ENCODE results near the gene AS3MT.

AS3MT gene

GRCh38 chr10:102822222-102822621 is 47.0 kb upstream of the AS3MT start (continued):
- no peak for TF ChIP-seq ZNF747 (tag by site-specific recombination; IDR thresholded peaks at IDR 0.05)
- TF ChIP-seq, protein P1, sequence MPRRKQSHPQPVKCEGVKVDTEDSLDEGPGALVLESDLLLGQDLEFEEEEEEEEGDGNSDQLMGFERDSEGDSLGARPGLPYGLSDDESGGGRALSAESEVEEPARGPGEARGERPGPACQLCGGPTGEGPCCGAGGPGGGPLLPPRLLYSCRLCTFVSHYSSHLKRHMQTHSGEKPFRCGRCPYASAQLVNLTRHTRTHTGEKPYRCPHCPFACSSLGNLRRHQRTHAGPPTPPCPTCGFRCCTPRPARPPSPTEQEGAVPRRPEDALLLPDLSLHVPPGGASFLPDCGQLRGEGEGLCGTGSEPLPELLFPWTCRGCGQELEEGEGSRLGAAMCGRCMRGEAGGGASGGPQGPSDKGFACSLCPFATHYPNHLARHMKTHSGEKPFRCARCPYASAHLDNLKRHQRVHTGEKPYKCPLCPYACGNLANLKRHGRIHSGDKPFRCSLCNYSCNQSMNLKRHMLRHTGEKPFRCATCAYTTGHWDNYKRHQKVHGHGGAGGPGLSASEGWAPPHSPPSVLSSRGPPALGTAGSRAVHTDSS (tag by site-specific recombination; IDR thresholded peaks at IDR 0.05): no peak

GRCh38 chr10:102824664-102825063 is 44.6 kb upstream of the AS3MT start:
- Histone ChIP-seq H3K9me3 (ENCODE audit: control insufficient read depth, insufficient read depth, low read depth, low read length) (no peaks in the 10 kb centered on the region), H3K36me3 (ENCODE audit: control insufficient read depth in 2 of 2, insufficient read depth in 1 of 2, low read length in 2 of 2) (no peaks in the 10 kb centered on the region), H3K4me1 (ENCODE audit: control insufficient read depth, insufficient read depth, low read length) (no peaks in the 10 kb centered on the region), H3K27ac (ENCODE audit: extremely low read depth, low read depth, low read length) (no peak overlapping the region), H3K4me3 (ENCODE audit: low read depth, low read length) (no peak overlapping the region)
- POLR2A ChIA-PET: no interaction called here
- TF ChIP-seq ZSCAN4 (tag by site-specific recombination; IDR thresholded peaks at IDR 0.05): no peak
- no peak for TF ChIP-seq ZNF585B (tag by site-specific recombination; IDR thresholded peaks at IDR 0.05)
- no peak for TF ChIP-seq ZNF354C (tag by site-specific recombination; IDR thresholded peaks at IDR 0.05; ENCODE audit: borderline replicate concordance, low read depth)
- no peak for TF ChIP-seq ZNF768 (tag by site-specific recombination; IDR thresholded peaks at IDR 0.05)
- TF ChIP-seq TRIM28 (IDR thresholded peaks at IDR 0.05; ENCODE audit: borderline replicate concordance, low read length): no peak; the same call in 1 of the 2 replicates
- TF ChIP-seq ZNF202 (tag by site-specific recombination; IDR thresholded peaks at IDR 0.05; ENCODE audit: borderline replicate concordance): no peak
- TF ChIP-seq GLI4 (tag by site-specific recombination; IDR thresholded peaks at IDR 0.05): no peak
- TF ChIP-seq, protein P2, sequence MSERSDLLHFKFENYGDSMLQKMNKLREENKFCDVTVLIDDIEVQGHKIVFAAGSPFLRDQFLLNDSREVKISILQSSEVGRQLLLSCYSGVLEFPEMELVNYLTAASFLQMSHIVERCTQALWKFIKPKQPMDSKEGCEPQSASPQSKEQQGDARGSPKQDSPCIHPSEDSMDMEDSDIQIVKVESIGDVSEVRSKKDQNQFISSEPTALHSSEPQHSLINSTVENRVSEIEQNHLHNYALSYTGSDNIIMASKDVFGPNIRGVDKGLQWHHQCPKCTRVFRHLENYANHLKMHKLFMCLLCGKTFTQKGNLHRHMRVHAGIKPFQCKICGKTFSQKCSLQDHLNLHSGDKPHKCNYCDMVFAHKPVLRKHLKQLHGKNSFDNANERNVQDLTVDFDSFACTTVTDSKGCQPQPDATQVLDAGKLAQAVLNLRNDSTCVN (tag by site-specific recombination; optimal IDR thresholded peaks at IDR 0.05): no peak
- TF ChIP-seq MYNN (tag by site-specific recombination; IDR thresholded peaks at IDR 0.05; ENCODE audit: borderline replicate concordance): no peak
- TF ChIP-seq, protein P3, sequence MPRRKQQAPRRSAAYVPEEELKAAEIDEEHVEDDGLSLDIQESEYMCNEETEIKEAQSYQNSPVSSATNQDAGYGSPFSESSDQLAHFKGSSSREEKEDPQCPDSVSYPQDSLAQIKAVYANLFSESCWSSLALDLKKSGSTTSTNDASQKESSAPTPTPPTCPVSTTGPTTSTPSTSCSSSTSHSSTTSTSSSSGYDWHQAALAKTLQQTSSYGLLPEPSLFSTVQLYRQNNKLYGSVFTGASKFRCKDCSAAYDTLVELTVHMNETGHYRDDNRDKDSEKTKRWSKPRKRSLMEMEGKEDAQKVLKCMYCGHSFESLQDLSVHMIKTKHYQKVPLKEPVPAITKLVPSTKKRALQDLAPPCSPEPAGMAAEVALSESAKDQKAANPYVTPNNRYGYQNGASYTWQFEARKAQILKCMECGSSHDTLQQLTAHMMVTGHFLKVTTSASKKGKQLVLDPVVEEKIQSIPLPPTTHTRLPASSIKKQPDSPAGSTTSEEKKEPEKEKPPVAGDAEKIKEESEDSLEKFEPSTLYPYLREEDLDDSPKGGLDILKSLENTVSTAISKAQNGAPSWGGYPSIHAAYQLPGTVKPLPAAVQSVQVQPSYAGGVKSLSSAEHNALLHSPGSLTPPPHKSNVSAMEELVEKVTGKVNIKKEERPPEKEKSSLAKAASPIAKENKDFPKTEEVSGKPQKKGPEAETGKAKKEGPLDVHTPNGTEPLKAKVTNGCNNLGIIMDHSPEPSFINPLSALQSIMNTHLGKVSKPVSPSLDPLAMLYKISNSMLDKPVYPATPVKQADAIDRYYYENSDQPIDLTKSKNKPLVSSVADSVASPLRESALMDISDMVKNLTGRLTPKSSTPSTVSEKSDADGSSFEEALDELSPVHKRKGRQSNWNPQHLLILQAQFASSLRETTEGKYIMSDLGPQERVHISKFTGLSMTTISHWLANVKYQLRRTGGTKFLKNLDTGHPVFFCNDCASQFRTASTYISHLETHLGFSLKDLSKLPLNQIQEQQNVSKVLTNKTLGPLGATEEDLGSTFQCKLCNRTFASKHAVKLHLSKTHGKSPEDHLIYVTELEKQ (tag by site-specific recombination; IDR thresholded peaks at IDR 0.05; ENCODE audit: borderline replicate concordance): no peak
- TF ChIP-seq ZNF558 (tag by site-specific recombination; IDR thresholded peaks at IDR 0.05): no peak
- TF ChIP-seq, protein P4, sequence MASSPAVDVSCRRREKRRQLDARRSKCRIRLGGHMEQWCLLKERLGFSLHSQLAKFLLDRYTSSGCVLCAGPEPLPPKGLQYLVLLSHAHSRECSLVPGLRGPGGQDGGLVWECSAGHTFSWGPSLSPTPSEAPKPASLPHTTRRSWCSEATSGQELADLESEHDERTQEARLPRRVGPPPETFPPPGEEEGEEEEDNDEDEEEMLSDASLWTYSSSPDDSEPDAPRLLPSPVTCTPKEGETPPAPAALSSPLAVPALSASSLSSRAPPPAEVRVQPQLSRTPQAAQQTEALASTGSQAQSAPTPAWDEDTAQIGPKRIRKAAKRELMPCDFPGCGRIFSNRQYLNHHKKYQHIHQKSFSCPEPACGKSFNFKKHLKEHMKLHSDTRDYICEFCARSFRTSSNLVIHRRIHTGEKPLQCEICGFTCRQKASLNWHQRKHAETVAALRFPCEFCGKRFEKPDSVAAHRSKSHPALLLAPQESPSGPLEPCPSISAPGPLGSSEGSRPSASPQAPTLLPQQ (tag by site-specific recombination; IDR thresholded peaks at IDR 0.05): no peak
- TF ChIP-seq GFI1B (tag by site-specific recombination; IDR thresholded peaks at IDR 0.05): no peak
- TF ChIP-seq ZNF449 (tag by site-specific recombination; IDR thresholded peaks at IDR 0.05): no peak
- TF ChIP-seq ZNF561 (tag by site-specific recombination; IDR thresholded peaks at IDR 0.05; ENCODE audit: borderline replicate concordance): no peak
- TF ChIP-seq ZNF501 (tag by site-specific recombination; IDR thresholded peaks at IDR 0.05): no peak
- no peak for TF ChIP-seq ZNF404 (tag by site-specific recombination; IDR thresholded peaks at IDR 0.05)
- TF ChIP-seq ZNF747 (tag by site-specific recombination; IDR thresholded peaks at IDR 0.05): no peak
- CTCF ChIA-PET: no interaction called here
